K562 (cell line): ENCODE data around the gene NTRK1.

Experiments used
- CEBPB ChIP-seq: fragments of 450-650 bp; IDR thresholded peaks from 2 replicates; pipeline ENCODE4 v1.6.1; 2016; ENCODE audit warnings: missing genetic modification characterization, missing compliant biosample characterization
- EZH2 ChIP-seq: IDR thresholded peaks from 2 replicates; pipeline ENCODE4 v1.6.1; 2012; ENCODE audit warnings: low read depth, mild to moderate bottlenecking, inconsistent platforms, low read length, borderline replicate concordance
- FOXJ3 ChIP-seq: sonication (generic); formaldehyde crosslinking; IDR thresholded peaks from 2 replicates; pipeline ENCODE4 v1.4.0; 2020; ENCODE audit warnings: mild to moderate bottlenecking, missing genetic modification reagents
- FOXK2 ChIP-seq, 2 experiments: fragments of 450-650 bp; IDR thresholded peaks in 1 of 2; conservative IDR thresholded peaks in 1 of 2; 2 replicates each; pipeline ENCODE4 v1.6.1; 2016; ENCODE audit warnings: low read depth in 2 of 2, mild to moderate bottlenecking in 1 of 2
- KLF1 ChIP-seq: fragments of 450-650 bp; IDR thresholded peaks from 2 replicates; pipeline ENCODE4 v1.6.1; 2016; ENCODE audit warnings: missing genetic modification characterization, missing compliant biosample characterization
- NCOR1 ChIP-seq: fragments of 450-650 bp; IDR thresholded peaks from 2 replicates; pipeline ENCODE4 v1.6.1; 2016; ENCODE audit warnings: mild to moderate bottlenecking, moderate library complexity
- POLR2A ChIP-seq: fragments of 450-650 bp; conservative IDR thresholded peaks from 2 replicates; pipeline ENCODE4 v1.6.1; 2016
- SETDB1 ChIP-seq: IDR thresholded peaks from one replicate; pipeline ENCODE4 v1.6.1; 2012; ENCODE audit warnings: low read length, control low read depth, inconsistent platforms
- SMARCB1 ChIP-seq: IDR thresholded peaks from 2 replicates; pipeline ENCODE4 v1.6.1; 2011; ENCODE audit warnings: improper control_type of control experiment, low read depth; ENCODE audit not compliant: insufficient read length
- TF ChIP-seq, protein P1 (sequence below), 3 experiments: IDR thresholded peaks in 2 of 3; conservative IDR thresholded peaks in 1 of 3; 2 replicates each; pipeline ENCODE4 v1.5.1; 2011 to 2012; ENCODE audit warnings: low read length in 3 of 3, mild to moderate bottlenecking in 3 of 3, control low read depth in 2 of 3, improper control_type of control experiment in 1 of 3, inconsistent platforms in 1 of 3, low read depth in 1 of 3, mixed read lengths in 1 of 3, moderate library complexity in 1 of 3; ENCODE audit not compliant: insufficient read depth in 2 of 3
- TF ChIP-seq, protein P2 (sequence below): sonication (generic); formaldehyde crosslinking; IDR thresholded peaks from 2 replicates; pipeline ENCODE4 v1.8.1; 2023; ENCODE audit warnings: mild to moderate bottlenecking, missing genetic modification reagents, moderate library complexity
- TF ChIP-seq, protein P3 (sequence below): fragments of 200-400 bp; formaldehyde crosslinking; IDR thresholded peaks from 2 replicates; pipeline ENCODE4 v1.6.1; 2017; ENCODE audit warnings: mild to moderate bottlenecking, low read depth, low read length, moderate library complexity

DNA sequence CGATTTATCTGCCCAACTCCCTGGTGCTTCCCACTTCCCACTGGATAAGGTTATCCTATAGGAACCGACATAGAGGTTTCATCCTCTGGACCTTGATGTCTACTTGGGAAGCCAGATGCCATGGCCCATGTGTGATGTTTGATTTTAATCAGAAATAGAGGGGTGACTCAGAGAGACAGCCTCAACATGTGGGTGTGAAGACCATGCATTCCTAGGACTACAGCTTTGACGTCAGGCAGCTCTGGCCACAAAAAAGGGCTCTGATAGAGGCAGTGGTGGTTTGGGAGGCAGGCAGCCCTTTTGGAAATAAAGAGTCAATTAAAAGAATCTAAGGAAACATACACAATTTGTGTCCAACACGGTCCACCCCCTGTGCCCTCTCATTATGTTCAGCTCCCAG is 38.9 kb upstream of the NTRK1 start:
- TF ChIP-seq, protein P1, sequence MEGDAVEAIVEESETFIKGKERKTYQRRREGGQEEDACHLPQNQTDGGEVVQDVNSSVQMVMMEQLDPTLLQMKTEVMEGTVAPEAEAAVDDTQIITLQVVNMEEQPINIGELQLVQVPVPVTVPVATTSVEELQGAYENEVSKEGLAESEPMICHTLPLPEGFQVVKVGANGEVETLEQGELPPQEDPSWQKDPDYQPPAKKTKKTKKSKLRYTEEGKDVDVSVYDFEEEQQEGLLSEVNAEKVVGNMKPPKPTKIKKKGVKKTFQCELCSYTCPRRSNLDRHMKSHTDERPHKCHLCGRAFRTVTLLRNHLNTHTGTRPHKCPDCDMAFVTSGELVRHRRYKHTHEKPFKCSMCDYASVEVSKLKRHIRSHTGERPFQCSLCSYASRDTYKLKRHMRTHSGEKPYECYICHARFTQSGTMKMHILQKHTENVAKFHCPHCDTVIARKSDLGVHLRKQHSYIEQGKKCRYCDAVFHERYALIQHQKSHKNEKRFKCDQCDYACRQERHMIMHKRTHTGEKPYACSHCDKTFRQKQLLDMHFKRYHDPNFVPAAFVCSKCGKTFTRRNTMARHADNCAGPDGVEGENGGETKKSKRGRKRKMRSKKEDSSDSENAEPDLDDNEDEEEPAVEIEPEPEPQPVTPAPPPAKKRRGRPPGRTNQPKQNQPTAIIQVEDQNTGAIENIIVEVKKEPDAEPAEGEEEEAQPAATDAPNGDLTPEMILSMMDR (IDR thresholded peaks at IDR 0.05 in 2 of 3, conservative IDR thresholded peaks at IDR 0.05 in 1 of 3; ENCODE audit: insufficient read depth in 2 of 3, low read depth in 1 of 3, low read length in 3 of 3) = no peak
- TF ChIP-seq KLF1 (tag) = no peak
- TF ChIP-seq, protein P2, sequence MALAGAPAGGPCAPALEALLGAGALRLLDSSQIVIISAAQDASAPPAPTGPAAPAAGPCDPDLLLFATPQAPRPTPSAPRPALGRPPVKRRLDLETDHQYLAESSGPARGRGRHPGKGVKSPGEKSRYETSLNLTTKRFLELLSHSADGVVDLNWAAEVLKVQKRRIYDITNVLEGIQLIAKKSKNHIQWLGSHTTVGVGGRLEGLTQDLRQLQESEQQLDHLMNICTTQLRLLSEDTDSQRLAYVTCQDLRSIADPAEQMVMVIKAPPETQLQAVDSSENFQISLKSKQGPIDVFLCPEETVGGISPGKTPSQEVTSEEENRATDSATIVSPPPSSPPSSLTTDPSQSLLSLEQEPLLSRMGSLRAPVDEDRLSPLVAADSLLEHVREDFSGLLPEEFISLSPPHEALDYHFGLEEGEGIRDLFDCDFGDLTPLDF (CRISPR knock-in tag) = no peak
- no peak for TF ChIP-seq POLR2A
- no peak for TF ChIP-seq EZH2
- no peak for TF ChIP-seq SETDB1
- TF ChIP-seq, protein P3, sequence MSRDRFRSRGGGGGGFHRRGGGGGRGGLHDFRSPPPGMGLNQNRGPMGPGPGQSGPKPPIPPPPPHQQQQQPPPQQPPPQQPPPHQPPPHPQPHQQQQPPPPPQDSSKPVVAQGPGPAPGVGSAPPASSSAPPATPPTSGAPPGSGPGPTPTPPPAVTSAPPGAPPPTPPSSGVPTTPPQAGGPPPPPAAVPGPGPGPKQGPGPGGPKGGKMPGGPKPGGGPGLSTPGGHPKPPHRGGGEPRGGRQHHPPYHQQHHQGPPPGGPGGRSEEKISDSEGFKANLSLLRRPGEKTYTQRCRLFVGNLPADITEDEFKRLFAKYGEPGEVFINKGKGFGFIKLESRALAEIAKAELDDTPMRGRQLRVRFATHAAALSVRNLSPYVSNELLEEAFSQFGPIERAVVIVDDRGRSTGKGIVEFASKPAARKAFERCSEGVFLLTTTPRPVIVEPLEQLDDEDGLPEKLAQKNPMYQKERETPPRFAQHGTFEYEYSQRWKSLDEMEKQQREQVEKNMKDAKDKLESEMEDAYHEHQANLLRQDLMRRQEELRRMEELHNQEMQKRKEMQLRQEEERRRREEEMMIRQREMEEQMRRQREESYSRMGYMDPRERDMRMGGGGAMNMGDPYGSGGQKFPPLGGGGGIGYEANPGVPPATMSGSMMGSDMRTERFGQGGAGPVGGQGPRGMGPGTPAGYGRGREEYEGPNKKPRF = no peak
- TF ChIP-seq SMARCB1 = no peak
- no peak for TF ChIP-seq CEBPB (tag)
- no peak for TF ChIP-seq FOXJ3 (CRISPR knock-in tag)
- TF ChIP-seq FOXK2 (conservative IDR thresholded peaks at IDR 0.05 in 1 of 2, IDR thresholded peaks at IDR 0.05 in 1 of 2; ENCODE audit: low read depth in 2 of 2) = no peak
- no peak for TF ChIP-seq NCOR1
